Measurements from ENCODE around the gene MLF2.
"Not testable (repeated sequence)": the region's sequence is repeated elsewhere in the genome, so short reads cannot be mapped to it uniquely, and the experiment has no call there.

Gene MLF2

DNA sequence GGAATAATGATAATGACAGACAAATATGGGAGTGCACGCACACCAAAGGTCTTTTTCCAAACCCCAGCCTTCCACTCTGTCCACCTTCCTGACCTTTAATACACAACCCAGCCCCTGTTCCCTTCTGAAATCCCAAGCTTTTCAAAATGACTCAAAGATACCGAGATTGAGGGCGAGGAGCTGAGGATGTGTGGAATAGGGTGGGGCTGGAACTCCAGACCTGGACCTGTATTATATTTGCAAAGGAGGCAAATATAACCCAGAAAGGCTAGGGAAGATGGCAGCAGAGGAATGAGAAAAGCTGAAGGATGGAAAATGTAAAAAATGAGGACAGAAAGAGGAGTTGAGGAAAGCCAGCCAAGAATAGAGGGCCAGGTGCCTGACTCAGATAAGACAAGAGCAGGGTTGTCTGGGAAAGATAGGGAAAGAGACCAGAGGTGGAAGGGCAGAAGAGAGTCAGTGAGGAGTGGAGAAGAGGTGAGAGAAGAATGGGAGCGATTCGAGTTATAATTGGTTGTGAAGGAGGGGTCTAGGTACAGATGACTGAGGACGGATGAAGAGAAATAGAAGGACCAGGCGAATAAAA, 12.2 kb upstream of the MLF2 start:
- no peak for DNase-seq (ENCODE audit: low spot score)

DNA sequence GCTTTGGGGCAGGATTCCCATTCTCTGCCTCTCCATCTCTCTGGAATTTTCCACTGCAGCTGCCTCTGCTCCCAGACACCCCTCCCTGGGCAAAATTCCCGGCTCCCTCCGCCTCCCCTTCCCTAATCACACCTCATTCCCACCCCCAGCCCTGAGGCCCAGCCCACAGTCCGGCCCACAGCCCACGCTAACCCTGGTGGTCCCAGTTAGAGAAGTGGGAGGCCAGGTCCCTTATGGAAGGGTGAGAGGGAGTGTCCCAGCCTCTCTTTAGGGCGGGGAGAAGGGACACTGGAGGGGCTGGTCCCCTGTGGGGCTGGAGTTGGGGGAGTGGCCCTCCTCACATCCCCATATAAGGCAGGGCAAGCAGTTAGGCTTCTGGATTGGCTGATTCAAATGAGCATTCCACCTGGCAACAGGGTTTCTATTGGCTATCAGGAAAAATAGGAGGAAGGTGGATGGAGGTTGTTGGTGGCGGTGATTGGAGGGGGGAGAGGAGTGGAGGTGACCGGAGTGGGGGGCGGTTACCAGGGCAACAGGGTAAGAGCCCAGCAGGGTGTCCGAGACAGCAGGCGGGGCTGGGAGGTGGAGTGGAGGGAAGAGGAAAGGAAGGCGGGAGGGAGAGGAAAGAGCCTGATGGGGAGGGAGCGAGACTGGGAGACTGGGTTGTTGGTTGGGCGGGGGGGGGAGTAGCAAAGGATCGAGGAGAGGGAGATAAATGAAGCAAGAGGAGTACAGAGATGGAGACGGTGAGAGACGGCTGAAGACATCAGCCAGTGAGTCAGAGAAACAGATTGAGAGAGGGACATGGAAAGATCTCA, 11.3 kb upstream of the MLF2 start:
- DNase-seq (ENCODE audit: low spot score) = peak; percentile 99

DNA sequence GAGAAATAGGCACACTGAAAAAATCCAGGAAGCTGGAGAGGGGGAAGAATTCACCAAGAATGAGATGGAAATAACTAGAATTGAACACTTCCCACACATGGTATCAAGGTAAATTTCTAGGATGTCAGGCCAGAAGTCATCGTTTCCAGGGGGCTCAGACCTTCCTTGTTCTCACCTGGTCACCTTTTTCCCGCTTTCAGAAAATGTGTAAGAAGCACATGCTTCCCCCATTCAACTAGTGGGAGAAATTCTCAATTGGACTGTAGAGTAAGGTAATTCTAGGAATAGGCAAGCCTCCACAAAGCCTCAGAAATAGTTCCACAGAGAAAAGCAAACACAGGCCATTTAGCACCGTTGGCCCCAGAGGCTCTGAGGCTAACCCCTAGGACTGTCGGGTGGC, 10.4 kb upstream of the MLF2 start:
- no peak for DNase-seq (ENCODE audit: low spot score)

DNA sequence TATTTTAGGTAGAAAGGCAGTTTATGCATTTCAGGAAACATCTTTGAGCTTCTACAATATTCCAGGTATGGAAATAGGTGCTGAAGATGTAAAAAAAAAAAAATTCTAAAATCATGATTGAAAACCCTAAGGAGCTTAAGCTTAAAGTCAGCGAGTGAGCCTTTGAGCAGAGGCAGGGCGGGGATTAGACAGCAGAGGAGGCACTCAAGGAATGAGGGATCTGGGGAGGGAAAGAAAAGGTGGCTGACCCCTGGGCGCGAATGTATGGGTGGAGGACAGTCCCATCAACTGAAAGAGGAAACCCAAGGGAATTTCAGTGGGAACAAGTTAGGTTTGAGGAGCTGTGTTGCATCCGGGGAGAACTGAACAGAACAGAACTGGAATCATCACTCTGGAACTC, 6.8 kb upstream of the MLF2 start:
- no peak for DNase-seq (ENCODE audit: low spot score)

- DNase-seq (ENCODE audit: low spot score) = no peak
Observed at GRCh38 chr12:6758506-6759095, 5.7 kb upstream of the MLF2 start.

DNA sequence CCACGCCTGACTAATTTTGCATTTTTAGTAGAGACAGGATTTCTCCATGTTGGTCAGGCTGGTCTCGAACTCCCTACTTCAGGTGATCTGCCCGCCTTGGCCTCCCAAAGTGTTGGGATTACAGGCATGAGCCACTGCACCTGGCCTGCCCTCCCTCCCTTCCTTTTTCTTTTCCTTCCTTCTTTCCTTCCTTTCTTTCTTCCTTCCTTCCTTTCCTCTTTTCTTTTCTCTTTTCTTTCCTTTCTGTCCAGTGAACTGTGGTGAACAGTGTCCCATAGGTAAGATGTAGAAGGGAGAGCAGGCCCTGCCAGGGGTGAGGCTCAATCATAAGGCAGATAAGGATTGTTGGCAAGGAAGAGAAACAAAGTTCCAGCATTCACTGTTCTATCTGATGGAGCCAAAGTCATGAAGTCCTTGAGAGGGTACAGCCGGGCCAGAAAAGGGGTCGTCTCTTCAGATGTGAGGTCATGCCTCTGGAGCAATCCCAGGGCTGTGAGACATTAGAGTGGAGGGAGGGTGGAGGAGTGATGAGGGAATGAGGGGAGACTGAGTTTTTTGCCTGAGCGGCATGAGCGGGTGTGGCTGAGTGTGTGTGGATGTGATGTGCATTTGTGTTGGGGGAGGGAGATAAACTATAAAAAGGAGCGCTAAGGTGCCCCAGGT, 4.2 kb upstream of the MLF2 start:
- no peak for DNase-seq (ENCODE audit: low spot score)

DNA sequence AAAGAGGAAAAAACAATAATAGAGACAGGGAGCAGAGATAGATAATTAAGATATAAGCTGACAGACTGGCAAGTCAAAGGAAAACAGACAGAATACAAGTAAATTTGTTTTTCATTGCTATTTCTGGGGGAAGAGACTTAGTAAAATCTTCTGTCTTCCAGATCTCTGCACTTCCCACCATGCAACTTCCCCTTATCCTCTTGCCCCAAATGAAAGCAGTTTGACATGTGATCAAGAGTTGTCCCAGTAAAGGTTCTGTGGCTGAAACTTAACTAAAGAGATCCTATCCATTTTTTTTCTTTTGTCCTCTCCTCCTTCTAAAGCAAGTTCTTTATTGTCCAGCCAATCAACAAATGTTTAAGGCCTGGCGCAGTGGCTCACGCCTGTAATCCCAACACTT, 1.5 kb upstream of the MLF2 start:
- no peak for DNase-seq (ENCODE audit: low spot score)

DNA sequence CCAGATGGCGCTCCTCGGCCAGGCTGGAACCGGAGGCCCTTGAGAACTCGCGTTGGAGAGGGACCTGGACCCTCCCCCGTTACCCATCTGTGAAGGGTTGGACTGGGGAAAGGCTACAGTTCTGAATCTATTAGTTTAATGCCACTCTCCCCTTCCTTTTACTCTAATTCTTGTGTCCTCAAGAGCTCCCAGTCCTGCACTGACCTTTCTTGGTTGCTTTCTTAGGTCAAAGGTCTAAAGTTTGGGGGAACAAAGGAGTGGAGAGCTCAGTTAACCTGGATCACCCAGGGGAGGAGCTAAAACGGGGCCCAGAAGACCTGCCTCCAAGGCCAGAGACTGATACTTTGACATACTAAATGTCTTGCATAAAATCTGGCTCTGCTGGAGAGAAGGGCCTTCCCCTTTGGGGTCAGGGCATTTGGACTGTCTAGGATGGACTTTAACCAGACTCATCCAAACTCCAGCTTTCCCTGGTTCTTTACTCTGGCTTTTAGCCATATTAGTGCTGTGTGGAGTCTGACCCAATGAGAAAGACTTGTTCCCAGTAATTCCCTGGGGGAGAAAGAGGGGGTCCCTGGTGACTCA, 923 bp upstream of the MLF2 start:
- DNase-seq (ENCODE audit: low spot score) = no peak

GRCh38 chr12:6752167-6752920, 597 bp downstream of the MLF2 start:
- DNase-seq (ENCODE audit: low spot score) = peak; percentile 84

DNA sequence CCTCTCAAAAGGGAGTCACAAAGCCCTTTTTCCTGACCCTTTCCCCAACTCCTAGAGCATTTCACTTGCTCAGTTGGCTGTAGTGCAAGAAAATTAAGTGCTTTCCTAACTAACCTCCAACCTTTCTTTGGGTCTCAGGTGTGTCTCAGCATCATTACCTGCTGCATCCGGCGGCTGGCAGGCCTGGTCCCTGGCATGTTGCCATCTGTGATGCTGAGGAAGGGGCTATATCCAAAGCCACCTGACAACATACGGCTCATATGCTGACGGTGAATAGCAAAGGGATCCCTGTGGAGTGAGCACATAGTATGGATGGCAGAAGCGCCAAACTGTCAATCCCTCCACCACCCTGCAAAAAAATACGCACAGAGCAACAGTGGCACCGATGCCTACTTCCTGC, 1.2 kb downstream of the MLF2 start:
- DNase-seq (ENCODE audit: low spot score) = no peak

GRCh38 chr12:6750506-6750905, 2.4 kb downstream of the MLF2 start:
- DNase-seq (ENCODE audit: low spot score) = no peak

GRCh38 chr12:6748761-6749160, 4.2 kb downstream of the MLF2 start:
- DNase-seq (ENCODE audit: low spot score) = no peak

DNA sequence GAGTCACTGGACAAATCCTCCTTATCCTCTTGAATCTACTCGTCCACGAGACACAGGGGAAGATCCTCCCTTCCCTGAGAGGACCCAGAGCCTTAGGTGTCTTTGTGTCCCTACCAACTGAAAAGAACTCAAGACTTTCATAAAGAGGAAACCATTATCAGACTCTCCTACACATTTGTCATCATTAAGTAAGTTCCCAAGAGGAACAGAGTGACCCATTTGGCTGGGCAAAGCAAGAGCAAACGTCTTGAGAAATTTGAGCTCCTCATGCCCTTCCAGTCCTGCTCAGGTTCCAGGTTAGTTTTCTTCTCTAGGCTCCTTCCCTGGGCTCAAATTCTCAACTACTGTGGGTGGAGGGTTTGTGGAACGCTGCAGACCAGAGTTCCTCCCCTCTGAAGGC, 5.7 kb downstream of the MLF2 start:
- no peak for DNase-seq (ENCODE audit: low spot score)

GRCh38 chr12:6745741-6746525, 7.0 kb downstream of the MLF2 start:
- DNase-seq (ENCODE audit: low spot score) = no peak

- DNase-seq (ENCODE audit: low spot score) = not testable (repeated sequence)
Observed at GRCh38 chr12:6743300-6743699, 9.6 kb downstream of the MLF2 start.

- no peak for DNase-seq (ENCODE audit: low spot score)
Observed at GRCh38 chr12:6742834-6743233, 10.1 kb downstream of the MLF2 start.

DNA sequence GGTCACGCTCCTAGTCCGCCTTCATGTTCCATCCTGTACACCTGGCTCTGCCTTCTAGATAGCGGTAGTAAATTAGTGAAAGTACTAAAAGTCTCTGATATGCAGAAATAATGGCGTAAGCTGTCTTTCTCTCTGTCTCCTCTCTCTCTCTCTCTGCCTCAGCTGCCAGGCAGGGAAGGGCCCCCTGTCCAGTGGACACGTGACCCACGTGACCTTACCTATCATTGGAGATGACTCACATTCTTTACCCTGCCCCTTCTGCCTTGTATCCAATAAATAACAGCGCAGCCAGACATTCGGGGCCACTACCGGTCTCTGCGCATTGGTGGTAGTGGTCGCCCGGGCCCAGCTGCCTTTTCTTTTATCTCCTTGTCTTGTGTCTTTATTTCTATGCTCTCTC, 10.9 kb downstream of the MLF2 start:
- DNase-seq (ENCODE audit: low spot score) = not testable (repeated sequence)

DNA sequence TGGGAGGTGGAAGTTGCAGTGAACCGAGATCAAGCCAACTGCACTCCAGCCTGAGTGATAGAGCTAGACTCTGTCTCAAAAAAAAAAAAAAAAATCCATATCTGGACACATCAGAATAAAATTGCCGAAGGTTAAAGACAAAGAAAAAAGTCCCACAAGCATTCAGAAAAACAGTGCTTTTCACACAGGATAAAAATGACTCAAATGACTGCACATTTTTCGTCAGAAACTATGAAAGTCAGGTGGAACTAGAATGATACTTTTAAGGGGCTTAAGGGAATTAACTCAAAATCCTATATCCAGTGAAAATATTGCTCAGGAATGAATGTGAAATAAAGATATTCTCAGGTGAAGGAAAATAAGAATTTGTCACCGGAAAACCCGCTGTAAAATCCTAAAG, 16.2 kb downstream of the MLF2 start:
- no peak for DNase-seq (ENCODE audit: low spot score)

GRCh38 chr12:6735448-6736191, 17.3 kb downstream of the MLF2 start:
- DNase-seq (ENCODE audit: low spot score) = peak; percentile 79
